ENCODE results near the gene RAP1GAP.

Gene RAP1GAP

DNA sequence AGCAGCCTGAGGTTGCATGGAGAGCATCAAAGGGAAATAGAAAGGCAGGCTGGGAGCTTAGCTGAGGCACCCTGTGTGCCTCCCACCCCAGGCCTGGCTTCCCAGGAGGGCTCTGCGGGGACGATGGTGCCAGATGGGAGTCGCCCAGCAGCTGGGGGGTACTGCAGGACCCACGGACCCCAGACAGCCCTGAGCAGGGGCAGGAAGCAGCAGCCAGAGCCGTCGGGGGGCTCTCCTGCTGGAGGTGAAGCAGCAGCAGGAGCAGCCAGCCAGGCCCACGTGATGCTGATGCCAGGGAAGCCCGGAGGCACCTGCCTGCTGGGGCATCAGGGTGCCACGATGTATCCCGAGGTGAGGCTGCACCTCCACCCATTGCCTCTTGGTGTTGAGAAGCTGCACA, 20.4 kb downstream of the RAP1GAP start:
- in situ Hi-C loops (cut with MboI; ENCODE audit: low sequenced_read_pairs), result no loop called here

DNA sequence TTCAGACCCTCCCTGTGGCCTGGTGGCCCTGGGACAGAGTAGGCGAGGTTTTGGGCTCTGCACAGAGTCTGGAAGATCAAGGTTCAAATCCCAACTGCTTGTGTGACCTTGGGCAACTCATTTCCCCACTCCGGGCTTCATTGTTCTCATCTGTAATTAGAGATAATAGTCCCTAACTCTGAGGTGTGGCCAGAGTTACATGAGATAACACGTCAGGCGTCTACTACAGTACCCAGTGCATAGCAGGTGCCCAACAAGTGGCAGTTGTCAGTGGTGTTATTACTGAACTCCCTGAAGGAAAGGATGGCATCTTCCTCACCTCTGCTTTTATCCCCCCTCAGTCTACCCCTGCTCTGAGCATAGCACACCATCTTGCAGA, 20.8 kb downstream of the RAP1GAP start:
- in situ Hi-C loops (cut with MboI; ENCODE audit: low sequenced_read_pairs), result no loop called here

DNA sequence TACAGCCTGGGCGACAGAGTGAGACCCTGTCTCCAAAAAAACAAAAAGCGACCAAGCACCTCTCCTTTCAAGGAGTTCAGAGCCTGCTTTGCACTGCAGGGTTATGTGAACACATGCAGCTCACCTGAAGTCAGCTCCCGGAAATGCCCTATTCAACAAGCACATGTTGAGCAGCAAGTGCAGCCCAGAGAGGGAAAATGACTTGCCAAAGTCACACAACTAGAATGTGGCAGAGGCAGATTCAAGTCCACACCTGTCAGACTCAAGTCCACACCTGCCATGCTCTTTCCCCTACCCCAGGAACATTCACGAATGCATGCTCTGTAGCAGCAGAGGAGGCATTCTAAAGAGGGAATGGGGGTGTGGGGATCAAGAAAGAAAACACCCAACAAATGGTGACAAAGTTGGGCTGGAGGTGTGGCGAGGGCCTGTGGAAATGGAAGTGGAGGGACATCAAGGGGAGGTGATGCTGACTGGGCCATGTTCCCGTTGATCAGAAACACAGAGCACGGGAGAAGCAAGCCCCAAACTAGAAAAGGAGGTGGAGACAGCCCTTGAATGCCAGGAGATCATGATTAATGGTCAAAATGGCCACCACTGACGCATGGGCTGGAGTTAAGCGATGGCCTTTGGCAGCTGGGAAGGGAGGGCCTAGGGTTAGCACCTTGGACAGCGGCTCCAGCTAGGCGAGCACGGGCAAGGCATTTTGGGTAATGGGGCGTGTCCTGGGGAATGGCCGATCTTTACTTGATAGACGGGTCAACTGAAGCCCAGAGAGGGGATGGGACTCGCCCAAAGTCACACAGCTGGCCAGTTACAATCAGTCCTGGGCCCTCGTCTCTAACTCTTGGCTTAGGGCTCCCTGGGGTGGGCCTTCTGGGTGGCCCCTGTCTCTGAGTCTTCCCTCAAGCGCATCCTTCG, 21.5 kb downstream of the RAP1GAP start:
- in situ Hi-C loops (cut with MboI; ENCODE audit: low sequenced_read_pairs), result no loop called here

DNA sequence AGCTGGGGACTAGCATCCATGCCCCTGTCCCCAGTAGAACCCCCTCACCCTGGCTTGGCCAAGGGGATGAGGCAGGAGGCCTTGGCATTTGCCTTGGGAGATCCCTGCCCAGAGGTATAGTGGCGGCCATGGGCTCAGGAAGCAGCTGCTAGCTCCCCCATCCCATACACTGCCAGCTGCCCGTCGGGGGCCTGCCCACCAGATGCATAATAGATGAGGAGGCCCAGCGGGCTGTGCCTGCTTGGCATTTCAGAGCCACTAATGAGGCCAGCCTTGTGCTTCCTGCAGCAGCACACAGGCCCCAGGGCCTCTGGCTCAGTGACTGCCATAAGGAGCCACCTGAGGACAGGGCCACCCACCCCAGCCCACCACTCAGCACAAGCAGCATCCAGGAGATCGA, 23.6 kb downstream of the RAP1GAP start:
- in situ Hi-C loops (cut with MboI; ENCODE audit: low sequenced_read_pairs), result no loop called here

DNA sequence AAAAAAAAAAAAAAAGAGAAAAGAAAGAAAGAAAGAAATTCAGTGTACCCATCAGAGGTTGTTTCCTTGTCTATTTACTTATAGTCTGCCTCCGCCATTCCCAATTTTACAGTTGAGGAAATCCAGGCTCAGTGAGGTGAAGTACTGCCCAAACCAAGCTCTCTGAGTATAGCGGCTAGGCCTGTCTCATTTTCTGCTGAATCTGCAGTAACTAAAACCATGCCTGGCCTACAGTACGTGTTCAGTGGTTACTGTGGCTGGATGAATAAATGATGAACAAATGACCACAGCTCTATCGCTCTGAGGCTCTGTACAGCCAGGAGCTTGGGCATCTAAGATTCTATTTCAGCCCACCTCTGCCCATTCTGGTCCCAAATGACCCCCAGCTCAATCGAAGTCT, 24.3 kb downstream of the RAP1GAP start:
- in situ Hi-C loops (cut with MboI; ENCODE audit: low sequenced_read_pairs), result no loop called here

DNA sequence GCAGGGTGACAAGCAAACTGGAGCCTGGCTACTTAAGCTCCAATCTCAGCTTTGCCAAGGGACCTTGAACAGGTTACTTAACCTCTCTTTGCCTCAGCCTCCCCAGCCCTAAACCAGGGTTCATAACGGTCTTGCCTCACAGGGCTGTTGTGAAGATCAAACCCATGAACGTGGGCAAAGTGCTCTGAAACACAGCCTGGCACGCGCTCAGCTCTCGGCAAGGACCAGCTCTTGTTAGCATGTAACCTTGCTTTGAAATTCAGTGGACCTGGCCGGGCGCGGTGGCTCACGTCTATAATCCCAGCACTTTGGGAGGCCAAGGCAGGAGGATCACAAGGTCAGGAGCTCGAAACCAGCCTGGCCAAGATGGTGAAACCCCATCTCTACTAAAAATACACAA, 24.8 kb downstream of the RAP1GAP start:
- in situ Hi-C loops (cut with MboI; ENCODE audit: low sequenced_read_pairs), result no loop called here

DNA sequence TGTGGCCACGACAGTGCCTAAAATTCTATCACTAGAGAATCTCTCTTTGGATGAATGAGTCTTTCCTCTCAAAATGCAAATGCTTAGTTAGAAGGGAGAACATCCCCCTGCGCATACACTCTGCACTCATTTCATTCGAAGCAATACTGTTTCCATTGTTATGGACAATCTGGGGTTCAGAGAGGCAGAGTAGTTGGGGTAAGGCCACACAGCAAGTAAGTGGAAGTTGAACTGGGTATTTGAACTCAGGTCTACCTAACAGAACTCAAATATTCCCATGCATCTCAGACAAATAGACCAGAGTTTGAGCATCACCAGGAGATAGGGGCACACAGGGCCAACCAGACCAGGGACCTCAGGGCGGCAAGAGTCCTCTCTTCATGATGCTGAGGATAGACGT, 25.5 kb downstream of the RAP1GAP start:
- in situ Hi-C loops (cut with MboI; ENCODE audit: low sequenced_read_pairs), result no loop called here

DNA sequence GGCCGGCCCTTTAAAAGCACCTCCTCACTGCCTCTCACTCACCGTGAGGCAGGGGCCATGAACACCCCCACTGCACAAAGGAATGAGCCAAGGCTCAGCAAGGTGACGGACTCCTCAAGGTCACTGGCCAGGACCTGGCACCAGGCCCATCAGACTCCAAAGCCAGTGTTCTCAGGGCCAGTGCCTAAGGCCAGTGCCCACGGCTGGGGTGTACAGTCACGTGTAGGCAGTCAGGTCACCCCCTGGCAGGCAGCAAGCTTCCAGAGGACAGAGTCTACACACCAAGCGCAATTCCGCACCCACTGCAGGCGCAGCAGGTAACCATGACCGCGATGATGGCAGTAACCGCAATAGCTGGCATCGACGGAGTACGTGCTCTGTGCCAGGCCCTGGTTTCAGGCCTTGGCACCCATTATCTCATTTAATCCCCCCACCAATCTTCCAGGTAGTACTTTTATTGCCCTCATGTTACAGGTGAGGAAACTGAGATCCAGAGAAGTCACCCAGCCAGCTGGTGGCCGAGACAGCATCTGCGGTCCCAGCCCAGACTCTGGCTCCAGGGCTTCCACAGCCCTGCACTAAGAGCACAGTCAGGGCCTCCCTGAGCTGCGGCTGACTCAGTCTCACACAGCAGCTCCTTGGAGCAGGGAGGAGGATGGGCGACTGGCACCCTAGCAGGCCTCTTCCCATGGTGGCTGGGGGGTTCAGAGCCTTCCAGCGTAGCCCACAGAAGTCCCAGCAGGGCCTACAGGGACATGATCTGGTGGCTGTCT, 27.0 kb downstream of the RAP1GAP start:
- in situ Hi-C loops (cut with MboI; ENCODE audit: low sequenced_read_pairs), result no loop called here

DNA sequence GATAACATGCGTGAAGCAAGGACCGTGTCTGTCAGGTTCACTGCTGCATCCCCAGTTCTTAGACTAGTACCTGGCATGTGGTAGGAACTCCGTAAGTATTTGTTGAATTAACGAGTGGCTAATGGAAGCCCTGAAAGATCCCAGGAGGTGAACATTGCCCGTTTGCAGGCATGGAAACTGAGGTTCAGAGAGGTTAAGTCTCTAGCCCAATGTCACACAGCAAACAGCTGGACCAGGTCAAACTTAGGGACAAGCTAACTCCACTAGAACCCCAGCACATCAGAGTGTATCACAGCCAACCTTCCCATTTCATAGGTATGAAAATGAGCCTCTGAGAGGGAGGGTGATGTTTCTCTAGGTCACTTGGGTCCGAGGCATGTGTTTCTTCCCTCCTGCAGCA, 27.6 kb downstream of the RAP1GAP start:
- in situ Hi-C loops (cut with MboI; ENCODE audit: low sequenced_read_pairs), result no loop called here

DNA sequence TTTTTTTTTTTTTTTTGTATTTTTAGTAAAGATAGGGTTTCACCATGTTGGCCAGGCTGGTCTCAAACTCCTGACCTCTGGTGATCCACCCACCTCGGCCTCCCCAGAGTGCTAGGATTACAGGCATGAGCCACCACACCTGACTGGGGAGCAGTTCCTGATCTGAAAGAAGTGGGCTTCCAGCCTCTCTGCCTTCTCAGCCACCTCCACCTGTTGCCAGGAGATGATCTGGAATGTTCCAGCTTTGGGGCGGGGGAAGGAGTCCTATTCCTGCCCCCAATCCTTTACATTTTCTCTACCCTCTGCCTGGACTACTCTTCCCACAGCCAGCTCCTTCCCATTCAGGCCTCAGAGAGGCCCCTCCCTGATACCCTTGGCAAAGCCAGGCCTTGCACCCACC, 28.1 kb downstream of the RAP1GAP start:
- in situ Hi-C loops (cut with MboI; ENCODE audit: low sequenced_read_pairs), result no loop called here

DNA sequence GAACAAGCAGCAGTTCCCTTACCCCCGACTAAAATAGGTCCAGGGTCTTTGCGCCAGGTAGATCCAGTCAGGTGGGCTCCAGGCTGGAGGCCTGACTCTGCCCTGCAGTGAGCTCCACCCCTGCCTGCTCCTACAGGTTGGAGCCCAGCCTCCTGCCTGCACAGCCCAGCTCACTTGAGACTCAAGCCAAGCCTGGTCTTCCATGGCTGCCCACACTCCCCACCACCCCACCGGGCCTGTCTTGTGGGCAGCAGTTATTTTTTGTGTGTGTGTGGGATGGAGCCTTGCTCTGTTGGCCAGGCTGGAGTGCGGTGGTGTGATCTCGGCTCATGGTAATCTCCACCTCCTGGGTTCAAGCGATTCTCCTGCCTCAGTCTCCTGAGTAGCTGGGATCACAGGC, 28.5 kb downstream of the RAP1GAP start:
- in situ Hi-C loops (cut with MboI; ENCODE audit: low sequenced_read_pairs), result no loop called here

DNA sequence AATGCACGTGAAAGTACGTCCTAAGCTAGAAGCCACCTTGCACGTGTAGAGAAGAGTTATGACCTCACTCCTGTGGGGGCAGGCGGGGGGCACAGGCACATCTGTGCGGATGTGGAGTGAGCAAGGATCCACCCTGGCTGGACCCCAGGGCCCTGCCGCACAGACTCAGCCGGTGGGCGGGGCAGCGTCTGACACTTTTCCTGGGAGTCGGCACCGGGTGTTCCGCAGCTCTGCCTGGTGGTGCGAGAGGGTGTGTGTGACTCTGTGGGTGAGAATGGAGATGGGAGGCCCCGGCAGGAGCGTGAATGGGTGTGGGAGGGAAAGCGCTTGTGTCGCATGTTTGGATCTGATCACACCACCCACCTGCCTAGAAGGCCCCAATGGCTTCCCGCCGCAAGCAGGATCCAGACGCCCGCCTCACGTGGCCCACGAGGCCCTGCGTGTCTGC, 29.5 kb downstream of the RAP1GAP start:
- in situ Hi-C loops (cut with MboI; ENCODE audit: low sequenced_read_pairs), result no loop called here

DNA sequence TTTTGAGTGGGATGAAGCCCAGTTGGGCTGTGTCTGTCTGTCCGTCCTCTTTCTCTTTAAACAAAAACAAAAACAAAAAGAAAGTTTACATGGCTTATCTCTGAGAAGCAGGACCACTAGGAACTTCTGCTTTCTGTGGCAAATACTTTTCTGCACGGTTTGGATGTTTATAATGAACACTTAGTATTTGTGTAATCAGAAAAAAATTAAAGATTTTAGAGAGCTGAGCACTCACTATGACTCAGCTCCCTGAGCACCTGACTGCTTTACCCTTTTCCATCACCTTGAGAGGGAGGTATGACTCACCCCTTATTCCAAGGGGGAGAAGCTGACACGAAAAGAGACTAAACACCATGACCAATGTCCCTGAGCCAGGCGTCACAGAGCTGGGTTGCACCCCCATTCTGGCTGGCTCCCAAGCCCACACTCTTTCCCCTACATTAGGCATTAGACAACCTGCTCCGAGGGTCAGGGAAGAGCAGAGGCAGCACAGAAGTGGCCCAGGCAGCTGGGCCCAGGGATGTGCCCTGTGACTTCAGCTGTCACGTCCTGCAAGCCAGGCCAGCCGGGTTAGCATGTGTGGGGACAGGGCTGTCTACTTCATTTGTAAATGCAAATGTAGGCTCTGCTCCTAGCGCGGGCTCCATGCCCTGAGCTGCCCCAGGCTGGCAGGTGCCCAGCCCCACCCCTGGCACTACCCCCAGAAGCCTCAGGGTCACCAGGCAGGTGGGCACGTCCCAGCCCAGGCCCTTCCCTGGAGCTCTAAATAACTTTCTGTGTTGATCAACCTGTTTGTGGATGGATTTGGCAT, 30.4 kb downstream of the RAP1GAP start:
- in situ Hi-C loops (cut with MboI; ENCODE audit: low sequenced_read_pairs), result no loop called here

DNA sequence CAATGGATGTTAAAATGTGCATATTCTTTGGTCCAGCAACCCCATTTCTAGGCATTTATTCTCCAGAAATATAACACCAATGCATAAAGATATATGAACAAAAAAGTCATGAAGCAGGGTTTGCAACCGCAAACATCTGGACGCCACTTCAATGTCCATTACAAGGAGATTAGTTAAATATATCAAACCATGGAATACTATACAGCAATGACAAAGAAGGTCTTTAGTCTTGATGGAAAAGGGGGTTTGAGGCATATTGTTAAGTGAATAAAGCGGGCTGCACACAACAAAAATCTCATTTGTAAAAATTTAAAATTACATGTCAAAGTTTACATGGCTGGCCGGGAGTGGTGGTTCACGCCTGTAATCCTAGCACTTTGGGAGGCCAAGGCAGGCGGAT, 31.6 kb downstream of the RAP1GAP start:
- in situ Hi-C loops (cut with MboI; ENCODE audit: low sequenced_read_pairs), result no loop called here

DNA sequence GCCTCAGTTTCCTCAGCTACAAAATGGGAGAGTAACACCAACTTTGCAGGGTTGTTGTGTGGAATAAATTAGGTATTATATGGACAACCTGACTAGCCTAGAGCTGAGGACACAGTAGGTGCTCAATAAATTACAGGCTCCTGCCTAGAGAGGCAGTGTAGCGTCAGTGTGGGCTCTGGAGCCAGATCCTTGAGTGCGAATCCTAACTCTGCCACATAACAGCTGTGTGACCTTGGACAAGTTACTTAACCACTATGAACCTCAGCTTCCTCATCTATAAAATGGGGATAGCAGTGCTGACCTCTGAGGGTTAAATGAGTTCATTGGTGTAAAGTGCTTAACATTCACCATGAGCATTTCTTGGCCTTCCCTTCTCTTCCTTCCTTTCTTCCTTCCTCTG, 33.1 kb downstream of the RAP1GAP start:
- in situ Hi-C loops (cut with MboI; ENCODE audit: low sequenced_read_pairs), result no loop called here

DNA sequence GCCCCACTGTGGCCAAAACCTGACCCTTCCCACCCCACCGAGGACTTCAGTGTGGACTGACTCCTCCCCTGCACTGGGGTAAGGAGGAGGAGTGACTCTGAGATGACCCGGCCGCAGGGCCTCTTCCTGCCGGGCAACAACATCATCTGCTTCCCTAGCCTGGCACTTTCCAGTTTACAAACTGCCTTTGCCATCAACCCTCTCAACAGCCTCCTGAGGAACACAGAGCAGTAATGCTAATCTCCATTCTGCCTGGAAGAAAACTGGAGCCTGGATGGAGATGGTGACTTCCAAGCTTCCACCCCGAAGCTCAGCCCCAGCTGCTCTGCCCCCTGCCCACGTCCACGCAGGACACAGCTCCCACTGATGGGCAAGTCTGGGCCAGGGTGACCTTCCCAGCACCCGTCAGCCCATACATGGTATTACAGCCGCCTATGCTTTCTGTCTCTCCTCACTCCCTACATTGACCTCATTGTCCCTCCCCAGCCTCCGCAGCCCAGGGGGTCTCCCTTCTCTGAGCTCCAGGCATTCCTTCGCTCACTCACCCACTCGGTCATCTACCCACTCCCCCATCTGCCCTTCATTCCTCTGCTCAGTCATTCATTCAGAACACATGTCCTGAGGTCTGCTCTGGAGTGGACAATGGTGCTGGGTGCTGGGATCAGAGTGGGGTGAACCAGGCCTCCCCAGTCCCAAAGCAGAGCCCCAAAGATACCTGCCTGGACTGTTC, 34.2 kb downstream of the RAP1GAP start:
- in situ Hi-C loops (cut with MboI; ENCODE audit: low sequenced_read_pairs), result no loop called here

DNA sequence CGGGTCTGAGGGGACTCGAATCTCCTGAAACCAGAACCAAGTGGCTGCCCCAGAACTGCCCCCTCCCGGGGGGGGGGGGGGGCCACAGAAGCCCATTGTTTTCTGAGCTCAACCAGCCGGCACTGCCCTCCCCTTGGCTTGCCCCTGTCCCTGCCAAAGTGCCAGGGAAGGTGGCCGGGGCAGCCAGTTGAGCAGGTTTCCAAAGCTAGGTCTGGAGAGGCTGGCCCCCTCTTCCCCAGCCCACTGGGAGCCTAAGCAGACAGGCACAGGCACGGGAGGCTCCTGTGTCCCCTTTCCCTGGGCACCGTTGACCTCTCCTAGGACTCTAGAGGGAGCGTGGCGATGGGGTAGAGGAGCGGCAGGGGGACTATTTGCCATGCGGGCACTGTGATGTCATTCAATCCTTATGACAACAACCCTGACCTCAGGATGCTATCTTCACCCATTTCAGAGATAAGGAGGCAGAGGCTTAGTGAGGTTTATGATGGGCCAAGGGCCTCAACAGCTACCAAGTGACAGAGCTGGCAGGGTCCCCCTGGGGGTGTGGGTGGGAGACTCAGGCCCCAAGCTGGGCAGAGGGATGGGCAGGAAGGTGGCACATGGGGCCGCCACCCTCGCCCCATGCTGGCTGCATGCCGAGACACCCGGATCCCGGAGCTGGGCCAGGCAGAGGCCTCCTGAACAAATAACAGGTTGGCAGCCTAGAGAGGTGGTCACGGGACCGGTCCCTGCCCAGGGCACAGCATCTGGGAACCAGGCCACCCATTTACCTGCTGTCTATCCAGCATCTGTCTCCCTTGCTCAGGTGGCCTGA, 35.0 kb downstream of the RAP1GAP start:
- in situ Hi-C loops (cut with MboI; ENCODE audit: low sequenced_read_pairs), result no loop called here

DNA sequence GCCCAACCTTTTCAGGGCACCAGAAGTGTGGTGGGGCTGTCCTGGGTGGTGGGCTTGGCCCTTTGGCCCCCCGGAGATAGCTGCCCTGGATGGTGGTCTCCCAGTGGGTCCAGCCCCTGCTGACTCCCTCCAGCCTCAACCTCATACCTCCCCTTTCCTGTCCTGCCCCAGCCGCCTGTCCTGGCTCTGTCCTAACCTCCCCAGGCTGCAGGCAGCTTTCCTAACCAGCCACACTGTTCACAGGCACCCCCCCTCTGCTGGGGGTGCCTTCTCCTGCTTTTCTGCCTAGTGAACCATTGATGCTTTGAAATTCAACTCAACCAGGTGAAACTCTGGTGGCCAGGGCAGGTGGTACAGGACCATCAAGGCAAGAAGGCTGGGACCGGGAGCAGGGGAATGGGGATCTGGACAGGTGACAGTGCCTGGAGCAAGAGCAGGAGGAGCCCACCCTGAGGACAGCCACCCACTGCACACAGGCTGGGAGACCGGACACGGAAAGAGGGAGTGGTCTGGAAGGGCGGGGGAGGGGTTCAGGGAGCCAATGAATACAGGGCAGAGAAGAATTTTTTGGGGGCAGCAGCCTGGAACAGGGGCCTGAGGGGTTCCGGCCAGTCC, 35.9 kb downstream of the RAP1GAP start:
- in situ Hi-C loops (cut with MboI; ENCODE audit: low sequenced_read_pairs), result no loop called here
